Measurements from ENCODE around the gene UBR7. TPM values are rescaled to one million over a fixed set of nuclear protein-coding genes. Genes with fewer than 3 reads are reported as not detected.
"Not testable (repeated sequence)": the region's sequence is repeated elsewhere in the genome, so short reads cannot be mapped to it uniquely, and the experiment has no call there.

Gene UBR7
- total RNA-seq (10 to 100 TPM; 39.4 to 42.3 TPM), polyA plus RNA-seq (31.7 TPM)

- peaks cover 0 to 24% (median 0%) of the 10 kb centered on the region in 3 donors for H3K36me3 Mint-ChIP-seq
- Histone ChIP-seq H3K4me1 (ENCODE audit: insufficient read depth, low read length) (peaks cover 22% of the 10 kb centered on the region), H3K36me3 (ENCODE audit: insufficient read depth, low read length) (no peaks in the 10 kb centered on the region), H3K9me3 (ENCODE audit: low read length) (no peaks in the 10 kb centered on the region), H3K4me3 (ENCODE audit: low read length) (peak within 1 kb of the TSS; percentile 96), H3K27me3 (ENCODE audit: insufficient read depth, low read length, poor library complexity, severe bottlenecking) (no peaks in the 10 kb centered on the region), H3K27ac (ENCODE audit: low read depth, low read length) (peak within 1 kb of the TSS; percentile 78)
- H3K4me3 Mint-ChIP-seq, result peak within 1 kb of the TSS; percentile 95 to 100 (median 98)
- H3K27me3 Mint-ChIP-seq, result no peaks in the 10 kb centered on the region
- no peaks in the 10 kb centered on the region for H3K9me3 Mint-ChIP-seq
- peak within 1 kb of the TSS; percentile 88 to 99 (median 96) for H3K27ac Mint-ChIP-seq
- ChIA-PET CTCF (interaction anchor here (1.0 to 4.8 kb wide), 9 partner anchors 11 to 255 kb away, joined by 3 to 30 read pairs (median 6); partner anchors contain the start of genes LYSET and MOAP1), POLR2A (interaction anchor here (3.0 kb wide), 1 partner anchor 22 kb away, joined by 36 read pairs; the partner anchor contains the start of genes LYSET and MOAP1)
- H3K4me1 Mint-ChIP-seq, result peaks cover 42 to 60% (median 59%) of the 10 kb centered on the region in 3 donors
- peak; percentile 84 to 91 (median 85) for DNase-seq
Measured at GRCh38 chr14:93206793-93207467, at the start of gene UBR7, which contains the start of gene GON7. Gene UBR7 (plus strand): TSS chr14:93207256. CDS start chr14:93207292, 36 bp downstream. Gene GON7 (minus strand): TSS chr14:93207065. CDS start chr14:93207037, 28 bp downstream.

DNA sequence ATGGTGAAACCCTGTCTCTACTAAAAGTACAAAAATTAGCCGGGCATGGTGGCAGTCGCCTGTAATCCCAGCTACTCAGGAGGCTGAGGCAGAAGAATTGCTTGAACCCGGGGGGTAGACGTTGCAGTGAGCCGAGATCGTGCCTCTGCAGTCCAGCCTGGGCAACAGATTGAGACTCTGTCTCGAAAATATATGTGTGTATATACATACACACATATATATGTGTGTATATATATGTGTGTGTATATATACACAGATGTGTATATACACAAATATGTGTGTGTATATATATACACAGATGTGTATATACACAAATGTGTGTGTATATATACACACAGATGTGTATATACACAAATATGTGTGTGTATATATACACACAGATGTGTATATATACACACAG lies 48.7 kb upstream of the UBR7 start:
- DNase-seq; H3K4me1 ChIP-seq (ENCODE audit: insufficient read depth, low read length); H3K27me3 Mint-ChIP-seq; H3K4me3 Mint-ChIP-seq; H3K9me3 ChIP-seq (ENCODE audit: low read length); H3K36me3 Mint-ChIP-seq; H3K36me3 ChIP-seq (ENCODE audit: insufficient read depth, low read length); H3K4me1 Mint-ChIP-seq; H3K27ac Mint-ChIP-seq; H3K9me3 Mint-ChIP-seq; POLR2A ChIA-PET; H3K27ac ChIP-seq (ENCODE audit: low read depth, low read length); H3K4me3 ChIP-seq (ENCODE audit: low read length); H3K27me3 ChIP-seq (ENCODE audit: insufficient read depth, low read length, poor library complexity, severe bottlenecking); CTCF ChIA-PET: not testable (repeated sequence)

- DNase-seq; H3K36me3 ChIP-seq (ENCODE audit: insufficient read depth, low read length); H3K27me3 ChIP-seq (ENCODE audit: insufficient read depth, low read length, poor library complexity, severe bottlenecking); H3K4me1 ChIP-seq (ENCODE audit: insufficient read depth, low read length); H3K27me3 Mint-ChIP-seq; H3K4me3 ChIP-seq (ENCODE audit: low read length); H3K27ac ChIP-seq (ENCODE audit: low read depth, low read length); H3K36me3 Mint-ChIP-seq; CTCF ChIA-PET; H3K9me3 Mint-ChIP-seq; H3K4me3 Mint-ChIP-seq; POLR2A ChIA-PET; H3K4me1 Mint-ChIP-seq; H3K9me3 ChIP-seq (ENCODE audit: low read length); H3K27ac Mint-ChIP-seq: not testable (repeated sequence)
Measured at GRCh38 chr14:93159625-93160352, 47.3 kb upstream of the UBR7 start.

DNA sequence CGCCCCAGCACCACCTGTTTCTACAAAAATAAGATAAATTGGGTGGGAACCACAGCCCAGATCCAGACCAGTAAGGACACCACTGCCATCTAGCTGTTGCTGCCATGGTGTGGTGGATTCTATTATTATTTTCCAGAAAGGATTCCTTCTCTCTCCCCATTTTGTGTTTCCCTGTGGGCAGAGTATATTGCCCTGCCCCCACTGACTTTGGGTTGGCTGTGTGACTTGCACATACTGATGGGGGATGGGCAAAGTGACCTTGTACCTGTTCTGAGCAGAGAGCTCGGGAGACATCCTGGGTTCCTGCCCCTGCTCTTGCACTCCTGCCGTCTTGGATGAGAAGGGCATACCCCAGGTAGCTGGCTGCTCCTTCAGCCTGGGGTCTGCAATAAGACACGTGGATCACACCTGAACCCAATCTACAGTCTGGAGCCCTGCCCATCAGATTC lies 46.7 kb upstream of the UBR7 start:
- DNase-seq, result no peak
- H3K9me3 ChIP-seq (ENCODE audit: low read length), result no peaks in the 10 kb centered on the region
- H3K27ac ChIP-seq (ENCODE audit: low read depth, low read length), result no peak overlapping the region
- Mint-ChIP-seq H3K4me1 (no peaks in the 10 kb centered on the region), H3K36me3 (no peaks in the 10 kb centered on the region), H3K4me3 (no peak overlapping the region), H3K27me3 (no peaks in the 10 kb centered on the region), H3K27ac (no peak overlapping the region), H3K9me3 (no peaks in the 10 kb centered on the region)
- ChIA-PET POLR2A (no interaction called here), CTCF (interaction anchor here (0.8 kb wide), 1 partner anchor 8 kb away, joined by 3 read pairs; no protein-coding TSS in a partner anchor)
- H3K27me3 ChIP-seq (ENCODE audit: insufficient read depth, low read length, poor library complexity, severe bottlenecking), result no peaks in the 10 kb centered on the region
- no peaks in the 10 kb centered on the region for H3K36me3 ChIP-seq (ENCODE audit: insufficient read depth, low read length)
- no peaks in the 10 kb centered on the region for H3K4me1 ChIP-seq (ENCODE audit: insufficient read depth, low read length)
- H3K4me3 ChIP-seq (ENCODE audit: low read length), result no peak overlapping the region

- Histone ChIP-seq H3K4me1 (ENCODE audit: insufficient read depth, low read length) (no peaks in the 10 kb centered on the region), H3K27me3 (ENCODE audit: insufficient read depth, low read length, poor library complexity, severe bottlenecking) (no peaks in the 10 kb centered on the region), H3K4me3 (ENCODE audit: low read length) (no peak overlapping the region), H3K9me3 (ENCODE audit: low read length) (no peaks in the 10 kb centered on the region), H3K27ac (ENCODE audit: low read depth, low read length) (no peak overlapping the region), H3K36me3 (ENCODE audit: insufficient read depth, low read length) (no peaks in the 10 kb centered on the region)
- DNase-seq, result no peak
- Mint-ChIP-seq H3K4me1 (no peaks in the 10 kb centered on the region), H3K36me3 (no peaks in the 10 kb centered on the region), H3K27ac (no peak overlapping the region), H3K27me3 (no peaks in the 10 kb centered on the region), H3K4me3 (peak overlapping the region in 1 of 7 donors; percentile 1), H3K9me3 (no peaks in the 10 kb centered on the region)
- CTCF ChIA-PET, result no interaction called here
- POLR2A ChIA-PET, result no interaction called here
Measured at GRCh38 chr14:93161411-93161940, 45.6 kb upstream of the UBR7 start.

- Histone ChIP-seq H3K4me3 (ENCODE audit: low read length) (no peak overlapping the region), H3K36me3 (ENCODE audit: insufficient read depth, low read length) (no peaks in the 10 kb centered on the region), H3K27ac (ENCODE audit: low read depth, low read length) (no peak overlapping the region), H3K4me1 (ENCODE audit: insufficient read depth, low read length) (no peaks in the 10 kb centered on the region), H3K27me3 (ENCODE audit: insufficient read depth, low read length, poor library complexity, severe bottlenecking) (no peaks in the 10 kb centered on the region), H3K9me3 (ENCODE audit: low read length) (no peaks in the 10 kb centered on the region)
- no peaks in the 10 kb centered on the region for H3K27me3 Mint-ChIP-seq
- H3K4me1 Mint-ChIP-seq, result no peaks in the 10 kb centered on the region
- CTCF ChIA-PET, result interaction anchor here (0.8 kb wide), 1 partner anchor 37 kb away, joined by 4 read pairs; no protein-coding TSS in a partner anchor
- H3K4me3 Mint-ChIP-seq, result no peak overlapping the region
- H3K36me3 Mint-ChIP-seq, result no peaks in the 10 kb centered on the region
- POLR2A ChIA-PET, result no interaction called here
- H3K27ac Mint-ChIP-seq, result no peak overlapping the region
- no peak for DNase-seq
- H3K9me3 Mint-ChIP-seq, result no peaks in the 10 kb centered on the region
Measured at GRCh38 chr14:93163564-93163963, 43.5 kb upstream of the UBR7 start.

GRCh38 chr14:93165271-93166265 lies 41.5 kb upstream of the UBR7 start:
- H3K27me3 ChIP-seq (ENCODE audit: insufficient read depth, low read length, poor library complexity, severe bottlenecking); DNase-seq; H3K27me3 Mint-ChIP-seq; CTCF ChIA-PET; H3K36me3 ChIP-seq (ENCODE audit: insufficient read depth, low read length); H3K27ac ChIP-seq (ENCODE audit: low read depth, low read length); H3K4me1 ChIP-seq (ENCODE audit: insufficient read depth, low read length); H3K9me3 ChIP-seq (ENCODE audit: low read length); H3K9me3 Mint-ChIP-seq; H3K4me3 ChIP-seq (ENCODE audit: low read length); H3K36me3 Mint-ChIP-seq; POLR2A ChIA-PET; H3K4me1 Mint-ChIP-seq: not testable (repeated sequence)
- Mint-ChIP-seq H3K27ac (peak overlapping the region in 1 of 8 donors; percentile 58), H3K4me3 (peak overlapping the region in 1 of 7 donors; percentile 52)
